ENCODE data around the gene GJA5.

DNA sequence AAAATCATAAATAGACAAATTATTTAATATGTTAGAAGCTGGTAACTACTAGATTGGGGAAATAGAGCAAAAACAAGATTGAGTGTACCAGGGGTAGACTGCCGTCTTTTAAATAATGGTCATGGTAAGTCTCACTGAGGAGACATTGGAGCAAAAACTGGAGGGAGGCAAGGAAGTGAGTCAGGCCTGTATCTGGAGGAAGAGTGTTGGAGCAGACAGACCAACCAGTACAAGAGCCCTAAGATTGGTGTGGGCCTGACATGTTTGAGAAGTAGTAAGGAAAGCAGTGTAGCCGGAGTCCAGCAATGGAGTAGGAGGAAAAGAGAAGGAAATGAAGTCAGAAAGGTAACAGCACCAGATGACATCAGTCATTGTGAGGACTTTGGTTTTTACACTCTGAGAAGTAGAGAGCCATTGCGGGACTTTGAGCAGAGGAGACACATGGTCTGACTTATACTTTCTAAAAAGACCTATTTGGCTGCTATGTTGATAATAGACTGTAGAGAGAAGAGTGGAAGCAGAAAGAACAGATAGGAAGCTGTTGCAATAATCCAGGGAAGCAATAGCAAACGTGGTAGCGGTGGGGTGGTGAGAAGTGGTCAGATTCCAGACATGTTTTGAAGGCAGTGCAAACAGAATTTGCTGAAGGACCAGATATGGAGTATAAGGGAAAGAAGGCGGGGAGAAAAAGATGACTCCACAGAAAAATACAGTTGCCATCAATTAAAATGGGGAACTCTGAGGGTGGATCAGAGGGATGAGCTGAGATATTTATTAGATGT lies 44.7 kb upstream of the GJA5 start:
- TF ChIP-seq, protein P1, sequence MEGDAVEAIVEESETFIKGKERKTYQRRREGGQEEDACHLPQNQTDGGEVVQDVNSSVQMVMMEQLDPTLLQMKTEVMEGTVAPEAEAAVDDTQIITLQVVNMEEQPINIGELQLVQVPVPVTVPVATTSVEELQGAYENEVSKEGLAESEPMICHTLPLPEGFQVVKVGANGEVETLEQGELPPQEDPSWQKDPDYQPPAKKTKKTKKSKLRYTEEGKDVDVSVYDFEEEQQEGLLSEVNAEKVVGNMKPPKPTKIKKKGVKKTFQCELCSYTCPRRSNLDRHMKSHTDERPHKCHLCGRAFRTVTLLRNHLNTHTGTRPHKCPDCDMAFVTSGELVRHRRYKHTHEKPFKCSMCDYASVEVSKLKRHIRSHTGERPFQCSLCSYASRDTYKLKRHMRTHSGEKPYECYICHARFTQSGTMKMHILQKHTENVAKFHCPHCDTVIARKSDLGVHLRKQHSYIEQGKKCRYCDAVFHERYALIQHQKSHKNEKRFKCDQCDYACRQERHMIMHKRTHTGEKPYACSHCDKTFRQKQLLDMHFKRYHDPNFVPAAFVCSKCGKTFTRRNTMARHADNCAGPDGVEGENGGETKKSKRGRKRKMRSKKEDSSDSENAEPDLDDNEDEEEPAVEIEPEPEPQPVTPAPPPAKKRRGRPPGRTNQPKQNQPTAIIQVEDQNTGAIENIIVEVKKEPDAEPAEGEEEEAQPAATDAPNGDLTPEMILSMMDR (conservative IDR thresholded peaks at IDR 0.05; ENCODE audit: low read depth in 2 of 2): no peak
- TF ChIP-seq CREB1 (CRISPR knock-in tag; IDR thresholded peaks at IDR 0.05; ENCODE audit: low read depth) (no peak), ZNF331 (CRISPR knock-in tag; IDR thresholded peaks at IDR 0.05; ENCODE audit: low read depth) (no peak), JUNB (IDR thresholded peaks at IDR 0.05; ENCODE audit: unreplicated experiment) (no peak)
